Large intestine (tissue), 3 donors: ENCODE results near the gene ARRDC2. TPM values are rescaled to one million over a fixed set of nuclear protein-coding genes. Genes with fewer than 3 reads are reported as not detected.

Source experiments
- DNase-seq, 2 donors: peaks; one replicate each; pipeline versions ENCODE4 v3.0.0 to v3.0.0-alpha.2; 2013
- H3K27ac ChIP-seq: one replicate; pipeline ENCODE4 v1.5.1; 2013; ENCODE audit warnings: low read length
- H3K27me3 ChIP-seq: 2 replicates; pipeline ENCODE4 v1.6.1; 2013; ENCODE audit warnings: low read length; ENCODE audit not compliant: control insufficient read depth, insufficient read depth
- H3K36me3 ChIP-seq: 2 replicates; pipeline ENCODE4 v1.6.1; 2013; ENCODE audit warnings: low read length; ENCODE audit not compliant: control insufficient read depth, insufficient read depth
- H3K4me1 ChIP-seq: one replicate; pipeline ENCODE4 v1.6.1; 2013; ENCODE audit warnings: low read length; ENCODE audit not compliant: control insufficient read depth, insufficient read depth
- H3K4me3 ChIP-seq: one replicate; pipeline ENCODE4 v1.5.1; 2013; ENCODE audit warnings: low read length
- H3K9me3 ChIP-seq: one replicate; pipeline ENCODE4 v1.6.1; 2013; ENCODE audit warnings: mild to moderate bottlenecking, low read depth, low read length, moderate library complexity; ENCODE audit not compliant: control insufficient read depth
- WGBS: methylation state at CpG from one replicate; pipeline ENCODE4 v1.1.5; 2013; ENCODE audit warnings: low lambda C conversion rate; ENCODE audit not compliant: insufficient coverage; 5-methylcytosine and 5-hydroxymethylcytosine counted together
- polyA plus RNA-seq: library from polyadenylated mRNA; unstranded; fragments of 120-200 nt; gene quantifications from one replicate; pipeline ENCODE4 v1.2.1, GENCODE V29; 2013

The ARRDC2 gene
- polyA plus RNA-seq, 1 donor = 7.7 TPM

- H3K9me3 ChIP-seq = no peaks in the 10 kb centered on the region
- no peak for DNase-seq
- no peak overlapping the region for H3K4me3 ChIP-seq
- no peak overlapping the region for H3K27ac ChIP-seq
- no CpG with 5 or more reads among the region's 16 CpGs for WGBS
- H3K36me3 ChIP-seq = no peaks in the 10 kb centered on the region
- H3K4me1 ChIP-seq = no peaks in the 10 kb centered on the region
- H3K27me3 ChIP-seq = no peaks in the 10 kb centered on the region
Observed at GRCh38 chr19:17989425-17990094, 18.4 kb upstream of the ARRDC2 start.

- no peaks in the 10 kb centered on the region for H3K9me3 ChIP-seq
- no peak for DNase-seq
- H3K4me1 ChIP-seq = no peaks in the 10 kb centered on the region
- WGBS = no CpG with 5 or more reads among the region's 27 CpGs
- H3K27ac ChIP-seq = no peak overlapping the region
- no peaks in the 10 kb centered on the region for H3K27me3 ChIP-seq
- H3K36me3 ChIP-seq = no peaks in the 10 kb centered on the region
- no peak overlapping the region for H3K4me3 ChIP-seq
Observed at GRCh38 chr19:17993076-17993813, 14.7 kb upstream of the ARRDC2 start.

- H3K4me1 ChIP-seq = peaks cover 2% of the 10 kb centered on the region
- H3K27me3 ChIP-seq = peaks cover 6% of the 10 kb centered on the region
- no peaks in the 10 kb centered on the region for H3K9me3 ChIP-seq
- H3K4me3 ChIP-seq = no peak overlapping the region
- peak; percentile 51 to 77 for DNase-seq
- H3K27ac ChIP-seq = no peak overlapping the region
- H3K36me3 ChIP-seq = no peaks in the 10 kb centered on the region
- no CpG with 5 or more reads among the region's 15 CpGs for WGBS
Observed at GRCh38 chr19:17996826-17997316, 11.1 kb upstream of the ARRDC2 start.

GRCh38 chr19:17997969-17998826 is 9.8 kb upstream of the ARRDC2 start:
- H3K27ac ChIP-seq = no peak overlapping the region
- WGBS = no CpG with 5 or more reads among the region's 41 CpGs
- H3K27me3 ChIP-seq = peaks cover 8% of the 10 kb centered on the region
- H3K9me3 ChIP-seq = no peaks in the 10 kb centered on the region
- DNase-seq = no peak
- no peak overlapping the region for H3K4me3 ChIP-seq
- H3K36me3 ChIP-seq = no peaks in the 10 kb centered on the region
- peaks cover 2% of the 10 kb centered on the region for H3K4me1 ChIP-seq

GRCh38 chr19:17998827-17999150 is 9.2 kb upstream of the ARRDC2 start:
- Histone ChIP-seq H3K36me3 (no peaks in the 10 kb centered on the region), H3K4me1 (peaks cover 2% of the 10 kb centered on the region), H3K27me3 (peaks cover 8% of the 10 kb centered on the region), H3K27ac (no peak overlapping the region), H3K9me3 (no peaks in the 10 kb centered on the region), H3K4me3 (no peak overlapping the region)
- no peak for DNase-seq
- no CpG with 5 or more reads among the region's 5 CpGs for WGBS

- peaks cover 2% of the 10 kb centered on the region for H3K4me1 ChIP-seq
- no peaks in the 10 kb centered on the region for H3K9me3 ChIP-seq
- no peaks in the 10 kb centered on the region for H3K36me3 ChIP-seq
- 79% methylated on average over 3 of the region's 21 CpGs for WGBS
- DNase-seq = no peak
- H3K27me3 ChIP-seq = peaks cover 8% of the 10 kb centered on the region
- no peak overlapping the region for H3K4me3 ChIP-seq
- no peak overlapping the region for H3K27ac ChIP-seq
Observed at GRCh38 chr19:17999684-18000479, 8.1 kb upstream of the ARRDC2 start.

GRCh38 chr19:18000480-18000914 is 7.5 kb upstream of the ARRDC2 start:
- H3K9me3 ChIP-seq = no peaks in the 10 kb centered on the region
- H3K36me3 ChIP-seq = no peaks in the 10 kb centered on the region
- peak overlapping the region; percentile 21 for H3K4me3 ChIP-seq
- 74% methylated on average over 4 of the region's 17 CpGs for WGBS
- peaks cover 2% of the 10 kb centered on the region for H3K4me1 ChIP-seq
- H3K27me3 ChIP-seq = peaks cover 8% of the 10 kb centered on the region
- no peak for DNase-seq
- H3K27ac ChIP-seq = peak overlapping the region; percentile 45

- H3K36me3 ChIP-seq = no peaks in the 10 kb centered on the region
- peak overlapping the region; percentile 48 for H3K4me3 ChIP-seq
- H3K4me1 ChIP-seq = peaks cover 2% of the 10 kb centered on the region
- no peaks in the 10 kb centered on the region for H3K9me3 ChIP-seq
- peaks cover 8% of the 10 kb centered on the region for H3K27me3 ChIP-seq
- DNase-seq = peak; percentile 87 to 92
- WGBS = no CpG with 5 or more reads among the region's 105 CpGs
- peak overlapping the region; percentile 45 for H3K27ac ChIP-seq
Observed at GRCh38 chr19:18000915-18001776, 6.8 kb upstream of the ARRDC2 start.

GRCh38 chr19:18001777-18002345 is 6.1 kb upstream of the ARRDC2 start:
- H3K4me1 ChIP-seq = peaks cover 2% of the 10 kb centered on the region
- no peak overlapping the region for H3K27ac ChIP-seq
- H3K4me3 ChIP-seq = peak overlapping the region; percentile 48
- H3K9me3 ChIP-seq = peaks cover 5% of the 10 kb centered on the region
- no peaks in the 10 kb centered on the region for H3K36me3 ChIP-seq
- peaks cover 8% of the 10 kb centered on the region for H3K27me3 ChIP-seq
- no CpG with 5 or more reads among the region's 15 CpGs for WGBS
- no peak for DNase-seq
